IMR-90 (cell line): ENCODE results near the gene PRMT2. TPM values are rescaled to one million over a fixed set of nuclear protein-coding genes. Genes with fewer than 3 reads are reported as not detected.

Source experiments
- ATAC-seq: fragments of 200-7000 bp; cut with Tn5 transposase; 2 replicates; pipeline ENCODE4 v1.9.1; 2020; ENCODE audit warnings: low read depth, mild to moderate bottlenecking, moderate library complexity
- BruUV-seq: library from RNA; stranded (reverse); fragments of 400-500 nt; replicated peaks from 2 replicates; lab custom pipeline; 2021; lab: Mats Ljungman, UMichigan
- CTCF ChIA-PET: fragments of 300-600 bp; formaldehyde crosslinking; extraction: SDS; loops from one replicate; lab custom pipeline; 2021; ENCODE audit warnings: antibody characterized with exemption; lab: Yijun Ruan, JAX
- POLR2A ChIA-PET: fragments of 300-600 bp; sonication (Branson Sonifier 250); formaldehyde crosslinking; loops from one replicate; lab custom pipeline; 2022; ENCODE audit warnings: antibody characterized with exemption; ENCODE audit not compliant: unreplicated experiment; lab: Charles Lee
- DNase-seq: peaks from one replicate; pipeline ENCODE4 v3.0.0; 2013
- H2AFZ ChIP-seq: replicated peaks from 2 replicates; pipeline ENCODE3; 2013; ENCODE audit warnings: low read length, mild to moderate bottlenecking; ENCODE audit not compliant: poor library complexity
- H2AK5ac ChIP-seq: 2 replicates; pipeline ENCODE4 v1.6.1; 2013; ENCODE audit warnings: low read depth, low read length, inconsistent platforms
- H2AK9ac ChIP-seq: replicated peaks from 2 replicates; pipeline ENCODE3; 2013; ENCODE audit warnings: mild to moderate bottlenecking, low read depth, low read length, moderate library complexity; ENCODE audit not compliant: poor library complexity
- H2BK120ac ChIP-seq: 2 replicates; pipeline ENCODE4 v1.6.1; 2013; ENCODE audit warnings: low read depth, low read length, inconsistent platforms
- H2BK15ac ChIP-seq: 3 replicates; pipeline ENCODE4 v1.6.1; 2013; ENCODE audit warnings: low read depth, low read length, inconsistent platforms
- H2BK20ac ChIP-seq: 2 replicates; pipeline ENCODE4 v1.6.1; 2013; ENCODE audit warnings: low read depth, mild to moderate bottlenecking, inconsistent platforms, low read length, moderate library complexity
- H2BK5ac ChIP-seq: 2 replicates; pipeline ENCODE4 v1.6.1; 2013; ENCODE audit warnings: mild to moderate bottlenecking, low read depth, low read length, inconsistent platforms; ENCODE audit not compliant: poor library complexity, severe bottlenecking
- H3K14ac ChIP-seq: replicated peaks from 2 replicates; pipeline ENCODE4 v1.6.1; 2013; ENCODE audit warnings: low read depth, low read length, inconsistent platforms
- H3K18ac ChIP-seq: 2 replicates; pipeline ENCODE4 v1.6.1; 2013; ENCODE audit warnings: low read depth, low read length, control low read depth
- H3K23ac ChIP-seq: 2 replicates; pipeline ENCODE4 v1.6.1; 2013; ENCODE audit warnings: low read depth, low read length, inconsistent platforms
- H3K27ac ChIP-seq: 2 replicates; pipeline ENCODE4 v1.5.1; 2013; ENCODE audit warnings: mild to moderate bottlenecking, control low read depth, low read length; ENCODE audit not compliant: insufficient read depth
- H3K27me3 ChIP-seq: 2 replicates; pipeline ENCODE4 v1.6.1; 2013; ENCODE audit warnings: low read length; ENCODE audit not compliant: control insufficient read depth, insufficient read depth
- H3K36me3 ChIP-seq: 2 replicates; pipeline ENCODE4 v1.6.1; 2013; ENCODE audit warnings: low read length, mixed read lengths; ENCODE audit not compliant: control insufficient read depth, insufficient read depth
- H3K4ac ChIP-seq: 2 replicates; pipeline ENCODE4 v1.6.1; 2013; ENCODE audit warnings: low read depth, low read length, inconsistent platforms
- H3K4me1 ChIP-seq: 2 replicates; pipeline ENCODE4 v1.6.1; 2013; ENCODE audit warnings: low read length, mixed read lengths; ENCODE audit not compliant: control insufficient read depth, insufficient read depth
- H3K4me2 ChIP-seq: 2 replicates; pipeline ENCODE4 v1.6.1; 2013; ENCODE audit warnings: low read depth, mild to moderate bottlenecking, control low read depth, low read length, moderate library complexity
- H3K4me3 ChIP-seq: 2 replicates; pipeline ENCODE4 v1.5.1; 2013; ENCODE audit warnings: low read depth, mild to moderate bottlenecking, control low read depth, low read length, moderate library complexity; ENCODE audit not compliant: insufficient read depth
- H3K56ac ChIP-seq: 2 replicates; pipeline ENCODE4 v1.6.1; 2013; ENCODE audit warnings: low read length, inconsistent platforms; ENCODE audit not compliant: insufficient read depth; ENCODE audit errors: extremely low read depth
- H3K79me1 ChIP-seq, 2 experiments: 2 replicates each; pipeline ENCODE4 v1.6.1; 2013; ENCODE audit warnings: low read length in 2 of 2, inconsistent platforms in 1 of 2, low read depth in 1 of 2
- H3K9ac ChIP-seq: 2 replicates; pipeline ENCODE4 v1.6.1; 2013; ENCODE audit warnings: low read depth, low read length, control low read depth
- H3K9me1 ChIP-seq: 2 replicates; pipeline ENCODE4 v1.6.1; 2013; ENCODE audit warnings: low read length, inconsistent platforms; ENCODE audit not compliant: insufficient read depth
- H3K9me3 ChIP-seq: 2 replicates; pipeline ENCODE4 v1.6.1; 2013; ENCODE audit warnings: low read length; ENCODE audit not compliant: control insufficient read depth, insufficient read depth
- H4K20me1 ChIP-seq: 2 replicates; pipeline ENCODE4 v1.6.1; 2013; ENCODE audit warnings: low read length, inconsistent platforms; ENCODE audit not compliant: insufficient read depth
- H4K5ac ChIP-seq: 2 replicates; pipeline ENCODE4 v1.6.1; 2013; ENCODE audit warnings: mild to moderate bottlenecking, low read depth, low read length, control low read depth
- H4K8ac ChIP-seq, 2 experiments: 2 replicates each; pipeline ENCODE4 v1.6.1; 2013; ENCODE audit warnings: low read depth in 2 of 2, low read length in 2 of 2, control low read depth in 1 of 2, inconsistent platforms in 1 of 2
- H4K91ac ChIP-seq: 2 replicates; pipeline ENCODE4 v1.6.1; 2013; ENCODE audit warnings: low read depth, low read length, inconsistent platforms; ENCODE audit not compliant: insufficient read depth
- MAFK ChIP-seq: IDR thresholded peaks from 2 replicates; pipeline ENCODE4 v1.6.1; 2012; ENCODE audit warnings: low read depth, low read length, improper control_type of control experiment
- MXI1 ChIP-seq: IDR thresholded peaks from 2 replicates; pipeline ENCODE4 v1.6.1; 2012; ENCODE audit warnings: low read depth, mild to moderate bottlenecking, low read length, moderate library complexity, borderline replicate concordance
- RCOR1 ChIP-seq: IDR thresholded peaks from 2 replicates; pipeline ENCODE4 v1.6.1; 2012; ENCODE audit warnings: mild to moderate bottlenecking, low read length, improper control_type of control experiment; ENCODE audit not compliant: insufficient replicate concordance
- WGBS, 2 experiments: methylation state at CpG; one replicate each; pipeline versions ENCODE4 v1.1.5 to v1.1.7; 2013; ENCODE audit warnings: missing lambda C conversion rate in 2 of 2; ENCODE audit not compliant: insufficient read length in 1 of 2; ENCODE audit errors: extremely low coverage in 2 of 2; 5-methylcytosine and 5-hydroxymethylcytosine counted together
- dilution Hi-C: fragments of 300-500 bp; cut with HindIII; formaldehyde crosslinking; loops from one replicate; pipeline ENCODE4 v1.14.3; 2018; ENCODE audit warnings: low sequenced_read_pairs; ENCODE audit not compliant: unreplicated experiment
- in situ Hi-C: fragments of 300-500 bp; cut with MboI; formaldehyde crosslinking; loops from 3 replicates; pipeline ENCODE4 v1.14.3; 2019; ENCODE audit warnings: low sequenced_read_pairs, inconsistent platforms, mixed read lengths
- intact Hi-C: fragments of 100-400 bp; cut with micrococcal nuclease; formaldehyde crosslinking; loops from 2 replicates; pipeline ENCODE4 v1.10.0; 2022
- polyA plus RNA-seq, 3 experiments: library from polyadenylated mRNA; depleted of rRNA; stranded (reverse); fragments of >200 nt; gene quantifications; 2 replicates each; pipeline ENCODE4 v1.2.3, GENCODE V29; 2012; ENCODE audit warnings: low replicate concordance in 1 of 3
- total RNA-seq: library from RNA; depleted of rRNA; stranded (reverse); fragments of >200 nt; gene quantifications from 2 replicates; pipeline ENCODE4 v1.2.3, GENCODE V29; 2012
- TF ChIP-seq, protein P1 (sequence below): fragments of 150-350 bp; IDR thresholded peaks from 2 replicates; pipeline ENCODE4 v1.6.1; 2016; ENCODE audit warnings: low read depth, mild to moderate bottlenecking, low read length, moderate library complexity, borderline replicate concordance

Gene PRMT2
- total and polyA plus RNA-seq, 2 of the 4 experiments (the other 2 are of a cell fraction): 126 to 159 TPM

DNA sequence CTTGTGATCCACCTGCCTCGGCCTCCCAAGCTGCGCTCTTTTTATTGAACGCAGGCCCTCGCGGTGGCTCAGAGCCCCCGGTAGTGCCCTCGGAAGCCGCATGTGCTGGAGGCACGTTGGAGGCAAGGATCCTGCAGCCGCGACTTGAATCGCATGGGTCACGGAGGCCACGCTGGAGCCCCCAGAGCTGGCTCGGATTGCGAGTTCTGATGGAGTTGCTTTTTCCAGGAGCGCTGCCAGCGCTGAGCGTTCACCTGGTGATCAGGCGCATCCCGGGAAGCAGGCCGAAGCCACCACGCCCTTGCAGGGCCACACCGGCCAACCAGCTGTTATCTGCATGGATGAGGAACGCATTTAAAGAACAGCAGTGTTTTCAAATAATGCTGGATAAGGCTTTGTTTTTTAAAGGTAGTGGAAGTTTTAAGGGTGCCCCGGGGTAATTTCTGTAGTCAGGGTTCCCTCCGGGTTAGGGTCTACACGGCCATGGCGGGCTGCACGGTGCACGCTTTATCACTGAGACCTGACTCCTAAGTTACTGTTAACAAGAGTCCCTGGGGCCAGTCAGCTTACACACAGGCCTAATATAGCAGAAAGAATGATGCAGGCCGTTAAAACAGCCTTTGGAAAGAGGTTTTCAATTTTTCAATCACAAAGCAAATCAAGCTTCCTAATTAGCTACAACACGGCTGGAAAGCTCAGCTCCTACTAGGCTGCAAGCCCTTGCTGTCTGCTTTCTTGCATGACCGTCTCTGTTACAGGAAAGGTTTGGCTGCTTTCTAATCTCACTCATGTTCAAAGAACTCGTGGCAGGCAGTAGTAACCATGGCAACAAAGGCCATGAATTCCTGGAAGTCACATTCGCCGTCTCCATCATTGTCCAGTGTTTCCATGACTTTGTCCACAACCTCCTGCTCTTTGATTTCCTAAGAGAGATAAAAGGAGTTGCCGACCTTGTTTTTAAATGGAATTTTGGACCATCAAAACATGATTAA is 36.6 kb upstream of the PRMT2 start (continued):
- TF ChIP-seq MXI1: peak; percentile 78; the same call in 1 of the 2 replicates
- peak; percentile 64 for TF ChIP-seq RCOR1
- no peak for TF ChIP-seq MAFK

DNA sequence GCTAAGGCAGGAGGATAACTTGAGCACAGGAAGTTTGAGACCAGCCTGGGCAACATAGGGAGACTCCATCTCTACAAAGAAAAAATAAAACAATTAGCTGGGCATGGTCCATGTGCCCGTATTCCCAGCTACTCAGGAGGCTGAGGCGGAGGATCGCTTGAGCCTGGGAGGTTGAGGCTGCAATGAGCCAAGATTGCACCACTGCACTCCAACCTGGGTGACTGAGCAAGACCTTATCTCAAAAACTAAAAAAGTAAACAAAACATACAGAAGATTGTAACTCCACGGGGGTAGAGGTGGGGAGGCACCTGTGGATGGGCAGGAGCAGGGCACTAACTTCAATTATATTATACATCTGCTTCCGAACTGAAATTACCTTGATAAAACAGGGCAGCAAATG is 35.2 kb upstream of the PRMT2 start:
- no peak overlapping the region for H4K5ac ChIP-seq
- ChIA-PET CTCF (no interaction called here), POLR2A (no interaction called here)
- H3K23ac ChIP-seq: no peak overlapping the region
- H3K14ac ChIP-seq: no peak overlapping the region
- H2BK15ac ChIP-seq: no peak overlapping the region; the same call in 2 of the 3 replicates
- dilution Hi-C loops: no loop called here
- no peak overlapping the region for H3K27ac ChIP-seq
- H3K9me3 ChIP-seq: no peaks in the 10 kb centered on the region
- H2AFZ ChIP-seq: no peak overlapping the region
- no TSS peak for BruUV-seq
- H3K9ac ChIP-seq: no peak overlapping the region
- no peak overlapping the region for H2BK5ac ChIP-seq
- intact Hi-C loops: no loop called here
- no peaks in the 10 kb centered on the region for H3K79me1 ChIP-seq
- in situ Hi-C loops: no loop called here
- peaks cover 8% of the 10 kb centered on the region; the same call in 1 of the 2 replicates for H3K9me1 ChIP-seq
- no peak overlapping the region for H3K56ac ChIP-seq
- H2BK20ac ChIP-seq: no peak overlapping the region
- H2AK5ac ChIP-seq: peak overlapping the region; percentile 43; the same call in 1 of the 2 replicates
- H3K36me3 ChIP-seq: no peaks in the 10 kb centered on the region
- no CpG with 5 or more reads among the region's 5 CpGs for WGBS, 2 experiments
- no peak overlapping the region for H2AK9ac ChIP-seq
- no peaks in the 10 kb centered on the region for H4K20me1 ChIP-seq
- H3K4me1 ChIP-seq: peaks cover 6% of the 10 kb centered on the region
- no peak overlapping the region for H4K91ac ChIP-seq
- H3K18ac ChIP-seq: no peak overlapping the region
- TF ChIP-seq, protein P1, sequence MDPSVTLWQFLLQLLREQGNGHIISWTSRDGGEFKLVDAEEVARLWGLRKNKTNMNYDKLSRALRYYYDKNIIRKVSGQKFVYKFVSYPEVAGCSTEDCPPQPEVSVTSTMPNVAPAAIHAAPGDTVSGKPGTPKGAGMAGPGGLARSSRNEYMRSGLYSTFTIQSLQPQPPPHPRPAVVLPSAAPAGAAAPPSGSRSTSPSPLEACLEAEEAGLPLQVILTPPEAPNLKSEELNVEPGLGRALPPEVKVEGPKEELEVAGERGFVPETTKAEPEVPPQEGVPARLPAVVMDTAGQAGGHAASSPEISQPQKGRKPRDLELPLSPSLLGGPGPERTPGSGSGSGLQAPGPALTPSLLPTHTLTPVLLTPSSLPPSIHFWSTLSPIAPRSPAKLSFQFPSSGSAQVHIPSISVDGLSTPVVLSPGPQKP: no peak
- DNase-seq: no peak
- peak overlapping the region in 1 of 2 experiments; percentile 57; a peak in 1 of 4 replicates for H4K8ac ChIP-seq
- 0 out of 2 replicates have a peak overlapping the region, but pooled peaks have one; percentile 28 for H3K4ac ChIP-seq
- peaks cover 2% of the 10 kb centered on the region; the same call in 1 of the 2 replicates for H3K27me3 ChIP-seq
- no peak overlapping the region for H2BK120ac ChIP-seq
- no peak overlapping the region for H3K4me2 ChIP-seq
- H3K4me3 ChIP-seq: no peak overlapping the region
- ATAC-seq: no peak
